ENCODE data around the gene DUSP22.

GRCh38 chr6:287489-287860, 4.8 kb upstream of the DUSP22 start:
- TF ChIP-seq CTCF (IDR thresholded peaks at IDR 0.05) (no peak), POLR2A (IDR thresholded peaks at IDR 0.05) (no peak)
